Colonic mucosa (tissue), 4 donors: ENCODE results near the gene TM9SF3. TPM values are rescaled to one million over a fixed set of nuclear protein-coding genes. Genes with fewer than 3 reads are reported as not detected.

Experiments used
- DNase-seq: peaks from one replicate; pipeline ENCODE4 v3.0.0-alpha.2; 2020
- H3K27ac ChIP-seq: fragments of 200-600 bp; one replicate; pipeline ENCODE4 v1.8.0; 2021
- H3K27me3 ChIP-seq: fragments of 200-600 bp; one replicate; pipeline ENCODE4 v1.8.0; 2021
- H3K36me3 ChIP-seq: fragments of 200-600 bp; one replicate; pipeline ENCODE4 v1.8.0; 2021
- H3K4me1 ChIP-seq: fragments of 200-600 bp; one replicate; pipeline ENCODE4 v1.8.0; 2021; ENCODE audit warnings: mild to moderate bottlenecking
- H3K4me3 ChIP-seq: fragments of 200-600 bp; one replicate; pipeline ENCODE4 v1.8.0; 2021
- H3K9ac ChIP-seq, 2 donors: one replicate each; pipeline ENCODE4 v1.7.0; 2013; ENCODE audit warnings: control low read depth in 2 of 2, low read depth in 2 of 2, low read length in 2 of 2
- H3K9me3 ChIP-seq: fragments of 200-600 bp; one replicate; pipeline ENCODE4 v1.8.0; 2021
- CTCF ChIP-seq: fragments of 200-600 bp; IDR thresholded peaks from one replicate; pipeline ENCODE4 v1.8.0; 2022; ENCODE audit warnings: antibody characterized with exemption, mild to moderate bottlenecking
- intact Hi-C: fragments of 100-400 bp; cut with DNase I; formaldehyde crosslinking; loops from one replicate; pipeline ENCODE4 v1.14.1; 2022
- total RNA-seq, 2 donors: library from RNA; stranded (reverse); fragmentation: NEBNext Ultra II Directional in 1 of 2; extraction: Animal tissue kit (Norgen Biotek cat#: 25700) in 1 of 2; gene quantifications; one replicate each; pipeline ENCODE4 v1.2.1, GENCODE V29; 2021
- donor health status: healthy.
- donor health status: DM: no; HTN: no; CAD: no.
- donor health status: DM: no; HTN: no; CAD: no.

The TM9SF3 gene
- total RNA-seq, 2 donors from 2014 or later = 285 to 392 TPM

GRCh38 chr10:96584035-96584434, 2.8 kb downstream of the TM9SF3 start:
- no peak for DNase-seq
- Histone ChIP-seq H3K9ac (no peak overlapping the region), H3K4me1 (peaks cover 17% of the 10 kb centered on the region), H3K9me3 (no peaks in the 10 kb centered on the region), H3K27me3 (no peaks in the 10 kb centered on the region), H3K4me3 (no peak overlapping the region), H3K36me3 (no peaks in the 10 kb centered on the region), H3K27ac (no peak overlapping the region)
- no peak for TF ChIP-seq CTCF
- intact Hi-C loops = no loop called here

- Histone ChIP-seq H3K9ac (no peak overlapping the region), H3K4me1 (peaks cover 12% of the 10 kb centered on the region), H3K36me3 (no peaks in the 10 kb centered on the region), H3K27me3 (no peaks in the 10 kb centered on the region), H3K4me3 (no peak overlapping the region), H3K27ac (peak overlapping the region; percentile 8), H3K9me3 (no peaks in the 10 kb centered on the region)
- TF ChIP-seq CTCF = no peak
- DNase-seq = no peak
- intact Hi-C loops = no loop called here
Observed at GRCh38 chr10:96579133-96579532, 7.7 kb downstream of the TM9SF3 start.

GRCh38 chr10:96578633-96579032, 8.2 kb downstream of the TM9SF3 start:
- Histone ChIP-seq H3K4me3 (no peak overlapping the region), H3K9me3 (no peaks in the 10 kb centered on the region), H3K27ac (peak overlapping the region; percentile 8), H3K9ac (no peak overlapping the region), H3K27me3 (no peaks in the 10 kb centered on the region), H3K36me3 (no peaks in the 10 kb centered on the region), H3K4me1 (peaks cover 12% of the 10 kb centered on the region)
- TF ChIP-seq CTCF = no peak
- intact Hi-C loops = no loop called here
- no peak for DNase-seq

- Histone ChIP-seq H3K9ac (no peak overlapping the region), H3K36me3 (no peaks in the 10 kb centered on the region), H3K27ac (peak overlapping the region; percentile 35), H3K4me3 (no peak overlapping the region), H3K9me3 (no peaks in the 10 kb centered on the region), H3K27me3 (no peaks in the 10 kb centered on the region), H3K4me1 (peaks cover 12% of the 10 kb centered on the region)
- intact Hi-C loops = no loop called here
- no peak for DNase-seq
- TF ChIP-seq CTCF = no peak
Observed at GRCh38 chr10:96578022-96578421, 8.8 kb downstream of the TM9SF3 start.

GRCh38 chr10:96577069-96577468, 9.7 kb downstream of the TM9SF3 start:
- Histone ChIP-seq H3K9me3 (no peaks in the 10 kb centered on the region), H3K4me3 (no peak overlapping the region), H3K27me3 (no peaks in the 10 kb centered on the region), H3K4me1 (peaks cover 11% of the 10 kb centered on the region), H3K36me3 (no peaks in the 10 kb centered on the region), H3K27ac (peak overlapping the region; percentile 35), H3K9ac (no peak overlapping the region)
- no peak for TF ChIP-seq CTCF
- no peak for DNase-seq
- intact Hi-C loops = no loop called here
